Islet of Langerhans (tissue), 1 donor: ENCODE measurements around the gene TBL1X.

Experiments
- FAIRE-seq: peaks from one replicate; lab custom pipeline; 2011; peaks lifted over from hg19 to GRCh38; lab: Jason Lieb, UNC

Gene TBL1X

DNA sequence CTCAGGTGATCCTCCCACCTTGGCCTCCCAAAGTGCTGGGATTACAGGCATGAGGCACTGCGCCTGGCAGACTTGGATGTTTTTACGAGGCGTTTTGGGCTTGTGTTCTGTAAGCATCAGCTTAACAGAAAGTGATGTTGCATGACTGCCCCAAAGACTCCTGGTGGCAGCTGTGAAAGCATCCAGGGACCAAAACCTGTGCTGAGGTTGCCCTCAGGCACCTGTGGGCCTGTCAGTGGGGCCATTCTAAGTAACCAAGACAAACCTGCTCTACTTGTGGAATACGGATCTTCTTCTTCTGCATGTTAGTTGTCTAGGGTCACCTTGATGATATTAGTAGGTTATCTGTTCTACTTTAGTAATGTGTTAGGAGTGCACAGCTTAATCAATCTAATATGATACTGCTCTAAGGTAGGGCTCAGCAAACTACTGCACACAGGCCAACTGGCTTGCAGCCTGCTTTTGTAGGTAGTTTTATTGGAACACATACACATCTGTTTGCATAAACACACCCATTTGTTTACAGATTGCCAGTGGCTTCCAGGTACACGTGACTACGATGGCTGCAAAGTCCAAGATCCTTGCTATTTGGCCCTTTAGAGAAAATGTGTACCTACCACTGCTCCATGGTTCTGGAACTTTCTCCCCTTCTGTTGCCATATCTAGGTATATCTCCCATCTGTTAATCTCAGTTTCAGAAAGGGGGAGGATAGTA, 164.1 kb downstream of the TBL1X start:
- FAIRE-seq = no peak

DNA sequence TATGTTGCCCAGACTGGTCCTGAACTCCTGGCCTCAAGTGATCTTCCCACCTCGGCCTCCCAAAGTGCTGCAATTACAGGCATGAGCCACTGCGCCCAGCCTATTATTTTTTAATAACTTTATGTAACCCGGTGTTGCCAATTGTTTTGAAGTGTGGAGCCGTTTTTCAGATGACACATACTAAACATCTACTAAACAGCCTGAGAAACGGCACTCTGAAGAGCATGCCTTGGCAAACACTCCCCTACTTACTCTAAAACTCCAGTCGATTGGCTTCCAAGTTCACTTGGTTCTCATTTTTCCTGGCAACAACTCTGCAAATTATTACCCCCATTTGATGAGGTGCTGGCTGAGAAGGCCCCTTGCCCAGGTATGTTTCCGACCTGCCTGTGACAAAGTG, 169.7 kb downstream of the TBL1X start:
- FAIRE-seq = no peak

DNA sequence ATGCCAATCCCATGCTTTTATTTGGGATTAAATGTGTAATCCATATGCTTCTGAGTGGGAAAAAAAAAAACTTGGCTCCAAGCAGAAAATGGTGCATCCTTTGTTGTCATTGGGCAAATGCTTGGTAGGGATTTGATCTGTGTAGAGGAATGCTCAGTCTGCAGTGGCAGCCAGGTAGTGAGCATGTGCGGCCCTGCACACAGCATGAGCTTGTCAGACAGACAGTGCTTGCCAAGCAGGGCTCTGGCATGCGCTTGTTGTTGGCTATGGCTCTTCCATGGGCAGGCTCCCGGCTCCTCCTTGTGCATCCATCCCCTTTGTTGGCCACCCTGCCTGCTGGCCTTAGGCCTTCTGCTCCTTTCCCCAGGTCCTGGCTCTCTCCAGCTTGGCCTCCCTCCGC, 170.5 kb downstream of the TBL1X start:
- no peak for FAIRE-seq

DNA sequence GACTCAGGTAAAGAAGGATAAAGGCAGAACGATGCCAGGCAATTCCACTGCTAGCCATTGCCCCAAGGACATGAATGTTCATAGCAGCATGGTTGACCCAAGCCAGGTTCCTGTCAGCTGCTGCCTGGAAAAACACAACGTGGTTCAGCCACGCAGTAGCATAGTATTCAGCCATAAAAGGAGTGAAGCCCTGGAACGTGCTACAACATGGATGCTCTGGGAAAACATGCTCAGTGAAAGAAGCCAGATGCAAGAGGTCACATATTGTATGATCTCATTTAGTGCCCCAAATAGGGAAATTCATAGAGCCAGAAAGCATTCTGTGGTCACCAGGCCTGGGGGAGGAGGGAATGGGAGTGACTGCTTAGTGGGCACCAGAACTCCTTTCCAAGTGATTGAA, 170.9 kb downstream of the TBL1X start:
- FAIRE-seq = no peak

DNA sequence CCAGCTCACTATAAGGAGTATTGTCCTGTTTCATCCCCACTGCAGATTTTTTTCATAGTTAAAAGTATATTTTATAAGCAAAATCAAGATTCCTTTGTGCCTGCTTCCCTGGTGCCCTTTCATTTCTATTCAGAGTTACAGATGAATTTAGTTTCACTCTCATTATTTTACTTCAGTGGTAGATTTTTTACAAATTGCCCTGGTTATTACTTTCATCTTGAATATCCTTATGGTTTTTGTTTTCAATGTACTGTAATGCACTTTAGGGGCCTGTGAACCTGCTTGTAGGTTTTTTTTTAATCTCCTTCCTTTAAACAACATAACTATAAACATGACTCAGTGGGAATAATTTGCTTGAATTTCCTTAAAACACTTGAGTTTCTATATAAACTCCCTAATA, 174.0 kb downstream of the TBL1X start:
- FAIRE-seq = no peak

DNA sequence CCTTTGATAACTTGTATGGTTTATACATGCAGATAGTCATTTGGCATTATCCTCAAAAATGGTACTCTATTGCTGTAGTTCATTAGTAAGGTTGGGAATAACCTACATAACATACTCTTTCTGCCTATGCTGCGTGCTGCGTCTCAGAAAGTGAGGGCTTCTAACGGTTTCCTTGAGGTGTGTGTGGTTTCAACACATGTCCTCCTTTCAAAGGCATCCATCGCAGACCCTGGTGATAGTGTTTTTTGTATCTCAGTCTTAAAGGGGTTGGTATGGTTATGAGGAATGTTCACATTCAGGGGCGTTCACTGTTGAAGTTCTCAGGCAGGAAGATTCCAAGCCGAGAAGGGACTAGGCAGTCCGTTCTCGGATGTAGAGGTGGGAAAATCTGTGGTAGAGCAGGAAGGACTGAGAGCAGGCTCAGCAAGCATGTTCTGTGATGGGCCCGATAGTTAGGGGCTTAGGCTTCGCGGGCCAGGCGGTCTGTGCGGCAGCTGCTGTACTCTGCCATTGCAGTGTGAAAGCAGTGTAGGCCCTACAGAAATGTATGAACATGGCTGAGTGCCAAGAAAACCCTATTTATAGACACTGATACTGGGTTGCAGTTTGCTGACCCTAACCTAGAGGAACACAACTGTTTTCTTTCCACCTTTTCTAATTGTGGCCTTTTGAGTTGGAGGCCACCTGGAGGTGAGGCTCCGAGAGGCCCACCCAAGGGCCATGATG, 177.6 kb downstream of the TBL1X start:
- no peak for FAIRE-seq

DNA sequence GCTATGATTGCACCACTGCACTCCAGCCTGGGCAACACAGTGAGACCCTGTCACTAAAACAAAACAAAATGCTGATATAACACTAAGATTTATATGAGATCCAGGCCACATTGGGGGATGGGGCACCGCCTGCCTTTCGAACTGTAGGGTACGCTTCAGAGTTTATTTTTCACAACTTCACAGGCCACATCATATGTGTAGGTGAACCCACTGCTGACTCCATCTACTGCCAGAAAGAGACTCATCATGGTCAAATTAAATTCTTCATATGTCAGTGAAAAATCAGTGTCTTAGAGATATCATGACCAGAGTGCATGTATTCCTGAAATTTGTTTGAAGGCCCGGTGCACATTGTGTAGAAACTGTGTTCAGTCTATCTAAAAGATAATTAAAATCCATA, 178.9 kb downstream of the TBL1X start:
- FAIRE-seq = no peak

DNA sequence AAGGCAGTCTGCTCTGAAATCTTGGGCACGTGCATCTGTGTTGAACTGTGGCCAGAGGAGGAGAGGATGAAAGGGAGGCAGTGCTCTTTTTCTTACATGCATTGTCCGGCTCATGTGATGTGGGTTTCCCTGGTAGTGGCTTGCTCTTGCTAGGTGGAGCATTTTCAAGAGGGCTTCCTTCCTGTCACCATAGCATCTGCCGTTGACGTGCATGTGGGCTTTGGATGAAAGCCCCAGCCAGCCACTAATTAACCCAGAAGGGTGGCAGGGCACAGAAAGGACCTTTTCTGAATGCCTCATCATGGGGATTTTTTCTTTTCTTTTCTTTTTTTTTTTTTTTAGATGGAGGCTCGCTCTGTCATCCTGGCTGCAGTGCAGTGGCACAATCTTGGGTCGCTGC, 179.5 kb downstream of the TBL1X start:
- FAIRE-seq = no peak

DNA sequence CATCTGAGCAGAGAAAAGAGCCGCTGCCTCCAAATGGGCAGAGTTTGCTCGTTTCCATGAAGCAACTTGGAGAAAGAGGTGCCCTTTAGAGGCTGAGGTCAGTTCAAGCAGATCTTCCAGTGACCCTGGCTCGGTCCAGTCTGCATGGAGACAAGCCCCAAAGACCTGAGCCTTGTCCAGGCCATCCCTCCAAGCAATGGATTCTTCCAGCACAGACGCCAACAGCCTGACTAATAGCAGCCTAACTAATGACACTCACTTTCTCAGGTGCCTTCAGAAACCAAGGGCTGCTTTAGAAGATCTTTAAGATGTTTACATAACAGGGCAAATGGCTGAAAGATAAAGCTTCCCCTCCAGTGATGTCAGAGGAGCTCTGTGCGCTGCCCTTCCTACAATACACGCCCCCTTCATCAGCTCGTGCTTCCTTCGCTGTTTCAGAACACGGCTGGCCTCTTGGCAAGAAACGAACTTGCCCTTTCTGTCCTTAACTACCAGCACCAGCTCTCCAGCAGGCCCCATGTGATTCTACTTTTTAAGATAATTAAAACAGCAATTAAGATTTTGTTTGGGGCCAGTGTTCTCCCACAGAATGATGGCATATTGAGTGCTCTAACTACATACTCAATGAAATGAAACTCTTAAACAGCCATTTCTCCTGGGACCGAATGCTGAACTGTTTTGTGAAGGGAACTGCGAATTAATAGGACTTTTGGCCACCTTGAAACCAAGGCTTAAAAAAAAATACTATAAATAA, 181.8 kb downstream of the TBL1X start:
- FAIRE-seq = no peak

DNA sequence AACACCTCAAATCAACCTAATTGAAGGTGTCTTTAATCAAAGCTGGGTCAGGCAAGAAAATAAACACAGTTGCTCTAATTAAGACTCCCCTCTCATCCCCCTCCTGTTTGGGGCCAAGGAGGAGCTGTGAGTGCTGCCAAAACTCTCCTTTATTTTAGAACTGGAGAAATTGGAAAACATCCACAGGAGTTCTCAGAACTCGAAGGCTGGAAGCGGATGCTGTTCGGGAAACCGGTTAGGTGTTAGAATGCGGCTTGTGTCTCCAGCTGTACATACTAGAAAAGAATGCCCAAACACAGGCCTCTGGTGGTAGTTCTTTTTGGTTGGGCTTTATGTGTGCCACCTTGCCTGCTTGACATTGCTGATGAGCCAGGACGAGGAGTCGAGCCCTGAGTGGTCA, 182.6 kb downstream of the TBL1X start:
- FAIRE-seq = no peak

DNA sequence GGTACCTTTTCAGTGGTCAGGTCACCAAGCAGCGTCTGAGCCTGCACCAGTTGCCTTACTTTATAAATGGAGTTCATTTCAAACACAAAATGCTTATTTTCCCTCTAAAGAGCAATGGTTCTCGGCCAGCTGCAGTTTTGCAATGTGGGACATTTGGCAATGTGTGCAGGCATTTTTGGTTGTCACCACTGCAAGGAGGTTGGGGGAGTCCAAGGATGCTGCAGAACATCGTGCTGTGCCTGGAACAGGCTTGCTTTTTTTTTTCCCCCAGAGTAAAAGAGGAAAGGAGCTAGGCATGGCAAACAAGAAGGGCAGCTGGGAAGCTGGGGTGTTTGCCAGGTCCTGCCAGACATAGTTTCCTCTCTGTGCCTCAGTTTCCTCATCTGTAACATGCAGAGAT, 185.2 kb downstream of the TBL1X start:
- FAIRE-seq = no peak

DNA sequence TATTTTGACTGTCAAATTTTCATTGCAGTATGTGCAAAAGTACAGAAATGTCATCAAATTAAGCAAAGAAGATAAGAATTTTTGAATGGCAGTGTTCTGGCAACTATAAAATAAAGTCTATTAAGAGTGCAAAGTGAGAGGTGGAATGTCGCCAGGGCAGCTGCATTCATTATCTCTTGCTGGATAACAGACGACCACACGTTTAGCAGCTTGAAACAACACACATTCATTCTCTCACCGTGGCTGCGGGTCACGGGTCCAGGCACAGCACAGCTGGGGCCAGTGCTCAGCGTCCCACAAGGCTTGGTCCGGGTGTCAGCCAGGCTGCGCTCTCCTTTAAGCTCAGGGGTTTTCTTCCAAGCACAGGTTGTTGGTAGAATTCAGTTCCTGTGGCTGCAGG, 186.9 kb downstream of the TBL1X start:
- no peak for FAIRE-seq

DNA sequence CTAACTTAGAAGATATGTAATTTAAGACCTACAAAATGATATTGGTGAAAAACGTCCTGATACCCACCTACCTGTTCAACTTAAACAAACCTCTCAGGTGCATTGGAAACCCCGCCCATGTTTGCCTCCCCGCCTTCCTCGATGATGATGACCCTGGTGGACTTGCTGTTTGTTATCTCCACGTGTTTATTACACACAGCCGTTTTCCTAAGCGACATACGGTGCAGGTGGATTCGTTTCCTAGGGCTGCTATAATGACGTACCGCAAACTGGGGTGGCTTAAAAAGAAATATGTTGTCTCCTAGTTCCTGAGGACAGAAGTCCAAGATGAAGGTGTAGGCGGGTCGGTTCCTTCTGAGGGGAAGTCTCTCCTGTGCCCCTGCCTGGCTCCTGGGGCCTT, 190.1 kb downstream of the TBL1X start:
- no peak for FAIRE-seq

DNA sequence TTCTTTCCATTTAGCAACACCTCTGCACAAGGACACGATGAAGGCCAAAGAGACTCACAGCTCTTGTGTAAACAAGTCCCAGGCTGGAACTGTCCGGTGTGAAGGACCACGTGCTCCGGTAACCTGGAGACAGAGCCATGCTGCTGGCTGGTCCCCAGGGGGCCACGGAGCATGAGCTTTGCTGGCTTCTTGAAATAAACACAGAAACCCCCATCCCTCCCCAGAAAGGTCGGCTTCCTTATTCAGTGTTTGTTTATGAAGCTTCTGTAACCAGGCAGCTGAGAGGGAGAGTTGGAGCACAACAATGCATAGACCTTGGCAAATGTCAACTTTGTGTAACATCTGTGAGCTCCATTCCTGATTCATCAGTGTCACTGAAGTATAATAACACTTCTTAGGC, 191.4 kb downstream of the TBL1X start:
- FAIRE-seq = no peak

DNA sequence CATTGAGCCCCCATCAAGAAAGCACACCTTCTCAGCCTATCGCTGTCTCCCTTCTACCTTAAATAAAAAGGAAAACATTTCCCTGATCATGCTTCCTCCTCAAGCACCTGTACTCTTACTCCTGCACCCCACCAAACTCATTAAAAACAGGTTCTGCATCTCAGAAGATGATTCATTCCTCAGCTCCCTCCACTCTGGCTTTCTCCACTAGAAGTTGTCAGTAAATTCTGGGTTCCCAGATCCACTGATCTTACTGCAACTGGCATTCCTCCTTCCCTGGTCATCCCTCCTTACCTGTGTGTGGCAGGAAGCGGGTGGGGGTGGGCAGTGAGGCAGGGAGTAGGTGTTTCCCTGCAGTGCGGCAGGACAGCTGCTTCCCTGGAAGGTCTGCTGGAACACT, 192.0 kb downstream of the TBL1X start:
- no peak for FAIRE-seq

DNA sequence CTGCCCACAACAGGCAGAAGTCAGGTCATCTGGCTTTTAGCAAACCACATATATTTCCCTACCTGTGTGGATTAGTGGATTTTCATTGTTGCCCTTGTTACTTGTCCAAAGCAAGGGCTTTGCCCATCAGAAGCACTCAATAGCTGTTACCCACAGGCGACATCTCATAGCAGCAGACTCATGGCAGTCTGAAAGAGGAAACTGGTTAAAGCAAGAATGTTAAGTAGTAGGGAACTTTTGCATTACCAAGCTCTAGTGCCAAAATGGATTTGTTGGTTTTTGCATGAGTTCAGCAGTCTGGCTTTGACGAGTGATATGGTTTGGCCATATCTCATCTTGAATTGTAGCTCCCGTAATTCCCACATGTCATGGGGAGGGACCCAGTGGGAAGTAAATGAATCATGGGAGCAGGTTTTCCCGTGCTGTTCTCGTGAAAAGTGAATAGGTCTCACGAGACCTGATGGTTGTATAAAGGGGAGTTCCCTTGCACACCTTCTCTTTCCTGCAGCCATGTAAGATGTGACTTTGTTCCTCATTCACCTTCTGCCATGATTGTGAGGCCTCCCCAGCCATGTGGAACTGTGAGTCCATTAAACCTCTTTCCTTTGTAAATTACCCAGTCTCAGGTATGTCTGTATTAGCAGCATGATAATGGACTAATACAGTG, 192.9 kb downstream of the TBL1X start:
- no peak for FAIRE-seq

DNA sequence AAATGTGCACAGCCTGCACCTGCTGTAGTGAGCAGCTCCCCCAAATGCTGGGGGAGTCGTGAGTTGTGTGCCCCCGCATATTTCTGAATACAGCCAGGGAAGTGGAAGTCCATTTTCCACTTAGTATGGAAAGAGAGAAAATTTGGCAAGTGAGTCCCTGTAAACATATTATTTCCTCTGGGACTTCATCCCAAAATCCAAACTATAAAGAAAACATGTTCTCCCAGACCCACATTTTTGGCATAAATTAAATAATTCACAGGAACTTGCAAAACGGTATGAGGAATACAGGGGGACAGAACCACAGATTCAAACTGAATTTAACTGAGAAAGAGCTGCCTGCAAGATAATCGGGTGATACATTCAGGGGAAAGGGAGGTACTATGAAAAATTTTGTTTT, 193.6 kb downstream of the TBL1X start:
- FAIRE-seq = no peak

DNA sequence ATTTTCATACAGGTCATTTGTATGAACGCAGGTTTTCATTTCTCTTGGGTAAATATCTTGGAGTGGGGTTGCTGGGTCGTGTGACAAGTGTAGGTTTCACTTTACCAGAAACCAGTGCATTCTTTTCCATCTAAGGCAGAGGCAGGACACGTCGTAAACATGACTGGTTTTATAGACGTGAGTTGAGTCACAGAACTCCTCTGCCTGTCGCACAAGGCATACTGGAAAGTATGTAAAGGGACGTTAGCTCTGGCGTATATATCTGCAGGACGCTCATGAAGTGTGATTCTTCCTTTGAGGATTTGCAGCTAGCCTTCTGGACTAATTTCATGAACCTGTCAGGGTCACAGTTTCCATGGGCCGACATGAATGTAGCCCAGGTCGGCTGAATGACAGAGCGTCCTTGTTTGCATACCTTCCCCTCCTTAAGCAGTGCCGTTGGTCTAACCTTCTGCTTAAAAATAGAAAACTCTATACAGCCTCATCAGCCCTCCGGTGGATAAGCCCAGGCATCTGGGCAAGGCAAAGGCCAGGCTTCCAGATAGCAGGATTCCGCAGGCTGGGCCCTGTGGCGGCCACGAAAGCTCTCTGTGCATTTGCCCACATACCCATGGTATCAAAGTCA, 194.8 kb downstream of the TBL1X start:
- FAIRE-seq = no peak

DNA sequence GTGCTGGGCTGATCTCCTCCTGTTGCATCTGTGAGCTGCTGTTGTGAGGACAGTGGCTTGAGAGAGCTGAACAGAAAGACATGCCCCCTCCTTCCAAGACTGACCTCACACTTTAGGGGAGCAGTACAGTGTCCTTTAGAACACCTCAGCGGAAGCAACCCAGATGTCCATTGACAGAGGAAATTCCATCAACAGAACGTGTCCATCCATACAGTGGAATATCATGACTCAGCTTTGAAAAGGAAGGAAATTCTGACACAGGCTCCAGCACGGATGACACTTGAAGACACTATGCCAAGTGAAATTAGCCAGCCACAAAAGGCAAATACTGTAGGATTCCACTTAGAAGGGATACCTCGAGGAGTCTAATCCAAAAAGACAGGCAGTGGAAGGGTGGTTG, 197.3 kb downstream of the TBL1X start:
- no peak for FAIRE-seq

DNA sequence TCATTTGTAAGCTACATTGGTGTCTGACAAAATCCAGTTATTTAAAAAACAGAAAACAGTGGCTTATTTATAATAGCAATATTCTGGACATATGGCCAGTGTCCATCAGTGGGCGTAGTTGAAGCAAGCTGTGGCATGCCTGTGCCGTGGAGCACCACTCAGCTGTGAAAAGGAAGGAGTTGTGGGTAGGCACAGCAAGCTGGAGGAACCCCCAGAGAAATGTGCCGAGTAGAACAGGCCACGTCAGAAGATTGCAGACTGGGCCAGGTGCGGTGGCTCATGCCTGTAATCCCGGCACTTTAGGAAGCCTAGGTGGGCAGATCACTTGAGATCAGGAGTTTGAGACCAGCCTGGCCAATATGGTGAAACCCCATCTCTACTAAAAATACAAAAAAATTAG, 198.4 kb downstream of the TBL1X start:
- FAIRE-seq = no peak

DNA sequence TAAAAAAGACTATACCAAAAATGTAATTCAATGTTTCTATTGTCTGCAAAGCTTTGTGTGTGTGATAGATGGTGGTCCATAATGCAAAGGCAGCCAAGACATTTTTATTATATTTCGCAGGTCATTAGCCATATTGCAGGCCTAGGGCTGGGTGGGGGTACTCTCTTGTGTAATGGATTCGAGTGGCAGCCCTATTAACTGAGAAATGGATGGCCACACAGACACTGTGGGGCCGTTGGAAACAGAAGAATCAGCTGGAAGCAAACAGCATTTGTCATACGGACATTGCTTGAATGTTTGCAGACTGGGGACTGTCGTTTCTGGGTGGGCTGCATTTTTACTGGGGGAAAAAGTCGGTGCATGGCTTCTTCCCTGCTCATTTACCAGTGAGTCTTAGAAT, 199.4 kb downstream of the TBL1X start:
- no peak for FAIRE-seq

DNA sequence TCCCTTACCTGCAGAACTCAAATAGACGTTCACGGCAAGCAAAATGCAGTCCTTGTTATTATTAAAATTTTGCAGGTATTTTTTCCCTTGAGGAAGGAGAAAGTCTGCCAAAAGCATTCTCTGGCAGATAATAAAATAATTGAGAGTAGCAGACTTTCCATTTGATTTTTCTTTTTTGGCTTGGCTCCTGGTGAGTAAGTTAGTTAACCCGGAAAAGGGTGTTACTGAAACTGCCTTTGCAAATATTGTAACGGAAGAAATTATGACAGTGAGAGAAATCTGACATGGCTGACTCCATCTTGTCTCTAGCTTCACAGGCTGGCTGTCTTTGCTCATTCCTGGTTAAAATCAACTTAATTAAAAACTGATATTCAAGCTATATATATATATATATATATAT, 200.3 kb downstream of the TBL1X start:
- FAIRE-seq = no peak

DNA sequence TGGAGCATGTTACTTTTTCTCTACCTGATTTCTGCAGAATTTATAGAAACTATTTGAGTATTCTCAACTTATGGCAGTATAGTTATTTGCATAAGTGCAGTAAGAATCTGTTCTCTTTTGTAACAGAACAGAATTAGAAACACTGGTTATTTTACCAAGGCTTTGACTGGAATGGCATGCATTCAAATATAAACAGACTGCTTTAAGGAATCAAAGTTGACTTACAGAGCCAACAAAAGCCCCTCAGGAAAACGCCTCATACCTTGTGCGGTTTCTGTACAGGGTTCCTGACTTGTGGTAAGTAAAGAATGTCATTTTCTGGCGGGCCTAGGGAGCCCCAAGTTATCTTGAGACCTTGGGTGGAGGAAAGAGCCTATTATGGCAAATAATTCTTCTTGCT, 203.7 kb downstream of the TBL1X start:
- FAIRE-seq = no peak
